Stimulated activated CD8-positive, alpha-beta memory T cell treated with anti-CD3 and anti-CD28 coated beads, Interleukin-2, amount 100 ng/mL, for 1 hour (primary cell): ENCODE measurements around the gene HBE1.
"Not testable (repeated sequence)": the region's sequence is repeated elsewhere in the genome, so short reads cannot be mapped to it uniquely, and the experiment has no call there.

Source experiments
- DNase-seq, 2 donors: peaks; one replicate each; pipeline ENCODE4 v3.0.0-alpha.2; 2020; ENCODE audit warnings: low read depth in 2 of 2

The HBE1 gene

GRCh38 chr11:5253440-5253839 lies 16.3 kb downstream of the HBE1 start:
- not testable (repeated sequence) for DNase-seq

GRCh38 chr11:5252919-5253265 lies 16.9 kb downstream of the HBE1 start:
- no peak for DNase-seq

- no peak for DNase-seq
These were observed 17.4 kb downstream of the HBE1 start for GRCh38 chr11:5252192-5252918.

- no peak for DNase-seq
These were observed 18.0 kb downstream of the HBE1 start for GRCh38 chr11:5251746-5252145.

- DNase-seq, result no peak
These were observed 19.1 kb downstream of the HBE1 start for GRCh38 chr11:5250543-5251204.

GRCh38 chr11:5249807-5250396 lies 19.8 kb downstream of the HBE1 start, which contains the start of gene HBG1:
HBG1 (minus strand) TSS chr11:5249857; CDS start chr11:5249804, 53 bp downstream.
- DNase-seq, result not testable (repeated sequence)

GRCh38 chr11:5248498-5248897 lies 21.2 kb downstream of the HBE1 start:
- not testable (repeated sequence) for DNase-seq

- no peak for DNase-seq
These were observed 22.1 kb downstream of the HBE1 start for GRCh38 chr11:5247472-5248192.

GRCh38 chr11:5246772-5247471 lies 22.8 kb downstream of the HBE1 start:
- no peak for DNase-seq

GRCh38 chr11:5245155-5245554 lies 24.6 kb downstream of the HBE1 start:
- no peak for DNase-seq

GRCh38 chr11:5243816-5244180 lies 25.9 kb downstream of the HBE1 start:
- DNase-seq, result no peak

GRCh38 chr11:5242933-5243815 lies 26.6 kb downstream of the HBE1 start:
- DNase-seq, result no peak

GRCh38 chr11:5242208-5242607 lies 27.5 kb downstream of the HBE1 start:
- DNase-seq, result no peak

- no peak for DNase-seq
These were observed 28.3 kb downstream of the HBE1 start for GRCh38 chr11:5241458-5241857.

- DNase-seq, result no peak
These were observed 29.3 kb downstream of the HBE1 start for GRCh38 chr11:5240458-5240857.

- DNase-seq, result no peak
These were observed 29.7 kb downstream of the HBE1 start for GRCh38 chr11:5240056-5240455.

- no peak for DNase-seq
These were observed 30.7 kb downstream of the HBE1 start for GRCh38 chr11:5239046-5239445.

- no peak for DNase-seq
These were observed 31.3 kb downstream of the HBE1 start for GRCh38 chr11:5238486-5238885.

GRCh38 chr11:5237420-5237819 lies 32.3 kb downstream of the HBE1 start:
- no peak for DNase-seq

GRCh38 chr11:5235364-5236095 lies 34.2 kb downstream of the HBE1 start:
- no peak for DNase-seq
